ENCODE data around the gene NEDD9. TPM values are rescaled to one million over a fixed set of nuclear protein-coding genes. Genes with fewer than 3 reads are reported as not detected.

The NEDD9 gene
- total RNA-seq, 4 donors from 2014 or later: 36.2 to 99.1 (median 70.2) TPM

GRCh38 chr6:11190625-11191245 is 41.7 kb downstream of the NEDD9 start:
- Histone ChIP-seq H3K27ac (no peak overlapping the region), H3K9me3 (no peaks in the 10 kb centered on the region), H3K4me3 (no peak overlapping the region), H3K4me1 (no peaks in the 10 kb centered on the region), H3K27me3 (no peaks in the 10 kb centered on the region), H3K36me3 (no peaks in the 10 kb centered on the region)
- intact Hi-C loops (cut with DNase I; ENCODE audit: low total_unique reads): no loop called here
- TF ChIP-seq CTCF (IDR thresholded peaks at IDR 0.05): no peak
- TF ChIP-seq POLR2A (IDR thresholded peaks at IDR 0.05): no peak
- no peak for DNase-seq

GRCh38 chr6:11189865-11190624 is 42.4 kb downstream of the NEDD9 start:
- Histone ChIP-seq H3K4me1 (no peaks in the 10 kb centered on the region), H3K9me3 (no peaks in the 10 kb centered on the region), H3K4me3 (no peak overlapping the region), H3K36me3 (no peaks in the 10 kb centered on the region), H3K27ac (no peak overlapping the region), H3K27me3 (no peaks in the 10 kb centered on the region)
- intact Hi-C loops (cut with DNase I; ENCODE audit: low total_unique reads): no loop called here
- no peak for TF ChIP-seq CTCF (IDR thresholded peaks at IDR 0.05)
- no peak for TF ChIP-seq POLR2A (IDR thresholded peaks at IDR 0.05)
- no peak for DNase-seq

GRCh38 chr6:11188161-11188915 is 44.1 kb downstream of the NEDD9 start:
- H3K27me3 ChIP-seq: no peaks in the 10 kb centered on the region
- H3K36me3 ChIP-seq: no peaks in the 10 kb centered on the region
- H3K4me3 ChIP-seq: no peak overlapping the region
- no peaks in the 10 kb centered on the region for H3K9me3 ChIP-seq
- H3K27ac ChIP-seq: no peak overlapping the region
- intact Hi-C loops (cut with DNase I; ENCODE audit: low total_unique reads): no loop called here
- TF ChIP-seq POLR2A (IDR thresholded peaks at IDR 0.05): no peak
- TF ChIP-seq CTCF (IDR thresholded peaks at IDR 0.05): no peak
- H3K4me1 ChIP-seq: no peaks in the 10 kb centered on the region
- DNase-seq: no peak

GRCh38 chr6:11187301-11187700 is 45.2 kb downstream of the NEDD9 start:
- H3K4me1 ChIP-seq: no peaks in the 10 kb centered on the region
- H3K4me3 ChIP-seq: no peak overlapping the region
- no peaks in the 10 kb centered on the region for H3K27me3 ChIP-seq
- H3K9me3 ChIP-seq: no peaks in the 10 kb centered on the region
- DNase-seq: no peak
- no peaks in the 10 kb centered on the region for H3K36me3 ChIP-seq
- no peak for TF ChIP-seq CTCF (IDR thresholded peaks at IDR 0.05)
- no peak for TF ChIP-seq POLR2A (IDR thresholded peaks at IDR 0.05)
- H3K27ac ChIP-seq: no peak overlapping the region
- intact Hi-C loops (cut with DNase I; ENCODE audit: low total_unique reads): no loop called here

All from uterus (tissue), 4 donors.